Erythroblast (primary cell): ENCODE measurements around the gene ERCC8.

Experiments used
- GATA1 ChIP-seq: IDR thresholded peaks from 2 replicates; pipeline ENCODE4 v1.6.1; 2011; ENCODE audit warnings: low read depth, mild to moderate bottlenecking, control low read depth, low read length, moderate library complexity
- POLR2A ChIP-seq: IDR thresholded peaks from 2 replicates; pipeline ENCODE4 v1.6.1; 2011; ENCODE audit warnings: mild to moderate bottlenecking, low read length

DNA sequence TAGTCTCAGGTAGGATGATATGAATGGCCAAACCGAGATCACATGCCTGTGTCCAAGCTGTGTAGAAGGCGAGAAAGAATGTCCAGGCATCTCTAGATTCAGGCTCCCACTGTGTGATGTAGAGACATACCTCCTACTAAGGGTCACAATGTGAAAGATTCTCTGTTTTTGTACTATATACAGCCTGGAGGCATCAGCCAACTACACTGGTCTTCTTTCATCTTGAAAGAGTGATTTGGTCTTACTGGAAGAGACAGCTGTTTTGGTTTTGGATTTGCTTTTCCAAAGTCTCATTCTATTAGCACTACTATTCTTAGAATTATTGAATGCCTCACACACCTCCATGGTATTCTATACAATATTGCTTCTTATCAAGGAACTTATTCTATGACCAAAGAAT lies 26.4 kb downstream of the ERCC8 start:
- TF ChIP-seq POLR2A: no peak
- no peak for TF ChIP-seq GATA1
